Endothelial cell (in vitro differentiated cells): ENCODE results near the gene PLA2G15. TPM values are rescaled to one million over a fixed set of nuclear protein-coding genes. Genes with fewer than 3 reads are reported as not detected.

Source experiments
- DNase-seq: peaks from one replicate; pipeline ENCODE4 v3.0.0; 2021; ENCODE audit warnings: low spot score
- H3K27ac Mint-ChIP-seq: one replicate; pipeline ENCODE4 v1.8.0; 2021; ENCODE audit warnings: mixed read lengths, inconsistent platforms; ENCODE audit not compliant: unreplicated experiment
- H3K27me3 Mint-ChIP-seq: one replicate; pipeline ENCODE4 v1.8.0; 2021; ENCODE audit warnings: mild to moderate bottlenecking, moderate library complexity, mixed read lengths, inconsistent platforms; ENCODE audit not compliant: unreplicated experiment
- H3K36me3 Mint-ChIP-seq: one replicate; pipeline ENCODE4 v1.8.0; 2021; ENCODE audit warnings: mild to moderate bottlenecking, low read depth, mixed read lengths, inconsistent platforms; ENCODE audit not compliant: unreplicated experiment
- H3K4me1 Mint-ChIP-seq: one replicate; pipeline ENCODE4 v1.8.0; 2021; ENCODE audit warnings: mild to moderate bottlenecking, mixed read lengths, inconsistent platforms; ENCODE audit not compliant: unreplicated experiment
- H3K4me3 Mint-ChIP-seq: one replicate; pipeline ENCODE4 v1.8.0; 2021; ENCODE audit warnings: mild to moderate bottlenecking, mixed read lengths, inconsistent platforms; ENCODE audit not compliant: unreplicated experiment
- H3K9me3 Mint-ChIP-seq: one replicate; pipeline ENCODE4 v1.8.0; 2021; ENCODE audit warnings: mixed read lengths, inconsistent platforms; ENCODE audit not compliant: unreplicated experiment
- total RNA-seq: library from RNA; stranded (reverse); fragmentation: NEBNext Ultra II Directional; extraction: Animal tissue kit (Norgen Biotek cat#: 25700); gene quantifications from one replicate; pipeline ENCODE4 v1.2.1, GENCODE V29; 2021; ENCODE audit not compliant: unreplicated experiment
- TF ChIP-seq, protein P1 (sequence below): fragments of 200-600 bp; sonication (generic); IDR thresholded peaks from one replicate; pipeline ENCODE4 v1.5.0; 2021; ENCODE audit warnings: antibody characterized with exemption; ENCODE audit not compliant: unreplicated experiment

Gene PLA2G15
- total RNA-seq, 1 donor from 2014 or later, result 14.9 TPM

DNA sequence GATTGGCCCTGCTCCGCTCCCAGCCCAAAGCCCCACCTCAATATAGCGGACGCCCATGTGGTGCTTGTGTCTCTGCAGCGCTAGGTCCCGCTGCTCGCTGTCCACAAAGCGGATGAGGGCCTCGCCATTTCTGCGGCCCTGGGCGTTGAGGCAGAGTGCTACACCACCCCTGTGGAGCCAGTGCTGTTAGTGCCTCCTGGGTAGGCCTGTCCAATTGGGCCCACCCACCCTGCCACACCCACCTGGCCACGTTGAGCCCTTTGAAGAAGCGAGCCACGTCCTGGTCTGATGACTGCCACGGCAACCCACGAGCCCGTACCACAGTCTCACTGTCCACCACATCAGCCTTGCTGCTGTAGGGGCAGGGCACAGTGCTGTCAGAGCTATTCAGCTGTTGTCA lies 12.8 kb upstream of the PLA2G15 start:
- Mint-ChIP-seq H3K9me3 (no peaks in the 10 kb centered on the region), H3K27ac (no peak overlapping the region), H3K27me3 (peaks cover 28% of the 10 kb centered on the region), H3K4me3 (no peak overlapping the region), H3K4me1 (peaks cover 16% of the 10 kb centered on the region), H3K36me3 (no peaks in the 10 kb centered on the region)
- DNase-seq, result no peak
- TF ChIP-seq, protein P1, sequence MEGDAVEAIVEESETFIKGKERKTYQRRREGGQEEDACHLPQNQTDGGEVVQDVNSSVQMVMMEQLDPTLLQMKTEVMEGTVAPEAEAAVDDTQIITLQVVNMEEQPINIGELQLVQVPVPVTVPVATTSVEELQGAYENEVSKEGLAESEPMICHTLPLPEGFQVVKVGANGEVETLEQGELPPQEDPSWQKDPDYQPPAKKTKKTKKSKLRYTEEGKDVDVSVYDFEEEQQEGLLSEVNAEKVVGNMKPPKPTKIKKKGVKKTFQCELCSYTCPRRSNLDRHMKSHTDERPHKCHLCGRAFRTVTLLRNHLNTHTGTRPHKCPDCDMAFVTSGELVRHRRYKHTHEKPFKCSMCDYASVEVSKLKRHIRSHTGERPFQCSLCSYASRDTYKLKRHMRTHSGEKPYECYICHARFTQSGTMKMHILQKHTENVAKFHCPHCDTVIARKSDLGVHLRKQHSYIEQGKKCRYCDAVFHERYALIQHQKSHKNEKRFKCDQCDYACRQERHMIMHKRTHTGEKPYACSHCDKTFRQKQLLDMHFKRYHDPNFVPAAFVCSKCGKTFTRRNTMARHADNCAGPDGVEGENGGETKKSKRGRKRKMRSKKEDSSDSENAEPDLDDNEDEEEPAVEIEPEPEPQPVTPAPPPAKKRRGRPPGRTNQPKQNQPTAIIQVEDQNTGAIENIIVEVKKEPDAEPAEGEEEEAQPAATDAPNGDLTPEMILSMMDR, result no peak

GRCh38 chr16:68233085-68233834 lies 11.9 kb upstream of the PLA2G15 start:
- Mint-ChIP-seq H3K27me3 (peaks cover 28% of the 10 kb centered on the region), H3K27ac (peak overlapping the region; percentile 26)

GRCh38 chr16:68233835-68234187 lies 11.4 kb upstream of the PLA2G15 start:
- no peak overlapping the region for H3K4me3 Mint-ChIP-seq

More at GRCh38 chr16:68233085-68233834, 11.9 kb upstream of the PLA2G15 start:
- TF ChIP-seq, protein P1, result no peak
- H3K36me3 Mint-ChIP-seq, result no peaks in the 10 kb centered on the region
- no peaks in the 10 kb centered on the region for H3K9me3 Mint-ChIP-seq
- DNase-seq, result no peak
- peak overlapping the region; percentile 29 for H3K4me3 Mint-ChIP-seq
- peaks cover 20% of the 10 kb centered on the region for H3K4me1 Mint-ChIP-seq

DNA sequence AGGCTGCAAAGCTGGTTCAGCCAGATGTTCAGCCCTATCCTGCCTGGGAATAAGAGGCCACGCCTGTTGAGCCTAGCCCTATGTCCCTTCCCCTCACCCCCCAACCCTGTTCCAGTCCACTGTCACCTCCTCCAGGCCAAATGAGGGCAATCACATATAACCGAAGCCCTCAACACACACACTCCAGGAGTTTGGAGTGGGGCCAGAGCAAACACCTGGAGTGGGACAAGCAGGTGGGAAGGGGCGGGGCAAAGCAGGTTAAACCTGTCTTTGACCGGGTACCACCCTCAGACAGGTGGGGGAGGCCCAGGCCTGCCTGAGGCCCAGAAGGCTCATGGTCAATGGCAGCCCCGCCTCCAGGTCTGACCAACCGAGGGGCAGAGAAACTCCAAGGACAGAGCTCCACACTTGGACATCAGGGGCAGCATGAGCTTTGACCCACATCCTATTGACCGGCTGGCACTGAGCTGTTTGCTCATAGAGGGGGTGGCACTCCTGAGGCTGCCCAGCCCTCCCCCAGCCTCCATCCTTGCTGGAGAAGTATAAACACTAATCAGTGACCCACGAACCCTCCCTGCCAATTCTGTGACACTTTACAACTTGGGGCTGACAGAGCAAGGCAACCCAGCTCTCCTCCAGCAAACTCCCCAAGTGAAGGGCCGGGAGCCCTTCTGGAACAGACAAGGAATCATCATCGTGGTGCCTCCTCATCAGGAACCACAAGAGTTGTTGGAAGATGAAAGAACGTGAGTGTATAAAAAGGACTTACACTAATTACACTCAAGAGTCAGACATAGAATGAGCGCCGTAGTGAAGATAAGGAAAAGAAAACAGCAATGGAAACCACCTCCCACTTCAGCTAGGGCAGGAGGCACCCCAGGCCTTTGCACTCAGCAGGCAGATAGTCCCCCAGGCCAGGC lies 10.7 kb upstream of the PLA2G15 start:
- Mint-ChIP-seq H3K27me3 (peaks cover 30% of the 10 kb centered on the region), H3K4me3 (peak overlapping the region; percentile 79), H3K9me3 (no peaks in the 10 kb centered on the region), H3K4me1 (peaks cover 20% of the 10 kb centered on the region), H3K27ac (peak overlapping the region; percentile 34), H3K36me3 (no peaks in the 10 kb centered on the region)
- TF ChIP-seq, protein P1, result no peak
- DNase-seq, result no peak

More at GRCh38 chr16:68233835-68234187, 11.4 kb upstream of the PLA2G15 start:
- H3K9me3 Mint-ChIP-seq, result no peaks in the 10 kb centered on the region
- TF ChIP-seq, protein P1, result no peak
- peaks cover 27% of the 10 kb centered on the region for H3K27me3 Mint-ChIP-seq
- H3K27ac Mint-ChIP-seq, result no peak overlapping the region
- no peak for DNase-seq
- no peaks in the 10 kb centered on the region for H3K36me3 Mint-ChIP-seq
- H3K4me1 Mint-ChIP-seq, result peaks cover 20% of the 10 kb centered on the region
